GM12878 (cell line): ENCODE measurements around the gene LNPK. TPM values are rescaled to one million over a fixed set of nuclear protein-coding genes. Genes with fewer than 3 reads are reported as not detected.

Source experiments
- ATAC-seq: fragments of 200-7000 bp; cut with Tn5 transposase; 3 replicates; pipeline ENCODE4 v1.9.1; 2020; ENCODE audit warnings: mild to moderate bottlenecking, moderate library complexity
- BruUV-seq: library from RNA; stranded (reverse); fragments of 400-500 nt; replicated peaks from 2 replicates; lab custom pipeline; 2021; lab: Mats Ljungman, UMichigan
- CTCF ChIA-PET: fragments of 300-600 bp; sonication (Branson Sonifier 250); formaldehyde crosslinking; extraction: SDS; loops from one replicate; lab custom pipeline; 2021; ENCODE audit warnings: inconsistent platforms; lab: Yijun Ruan, JAX
- POLR2A ChIA-PET: fragments of 350-600 bp; formaldehyde crosslinking; extraction: SDS; loops from one replicate; lab custom pipeline; 2021; ENCODE audit warnings: inconsistent platforms; lab: Charles Lee
- RAD21 ChIA-PET: fragments of 300-600 bp; sonication (Branson Sonifier 250); formaldehyde crosslinking; loops from one replicate; lab custom pipeline; 2023; ENCODE audit warnings: antibody characterized with exemption; ENCODE audit not compliant: unreplicated experiment; lab: Charles Lee
- SMC1A ChIA-PET: fragments of 300-600 bp; sonication (Branson Sonifier 250); formaldehyde crosslinking; loops from one replicate; lab custom pipeline; 2023; ENCODE audit not compliant: unreplicated experiment, uncharacterized antibody; lab: Charles Lee
- DNase-seq: peaks from one replicate; pipeline ENCODE4 v3.0.0-alpha.2; 2011; ENCODE audit warnings: low read depth, low spot score
- FAIRE-seq: peaks from 3 replicates; lab custom pipeline; 2011; peaks lifted over from hg19 to GRCh38; lab: Jason Lieb, UNC
- H2AFZ ChIP-seq: 2 replicates; pipeline ENCODE4 v1.6.0; 2011; ENCODE audit warnings: low read depth, low read length, control low read depth; ENCODE audit not compliant: control insufficient read depth
- H3K27ac ChIP-seq: 2 replicates; pipeline ENCODE4 v1.5.1; 2011; ENCODE audit warnings: control low read depth; ENCODE audit not compliant: control insufficient read depth, insufficient read depth
- H3K27me3 ChIP-seq, 2 experiments: replicated peaks in 1 of 2; 2 replicates each; pipeline versions ENCODE4 v1.6.0 to v1.6.1; 2011; ENCODE audit warnings: low read length in 1 of 2; ENCODE audit not compliant: control insufficient read depth in 2 of 2, insufficient read depth in 2 of 2
- H3K36me3 ChIP-seq, 2 experiments: 2 replicates each; pipeline ENCODE4 v1.5.1; 2011; ENCODE audit warnings: low read length in 1 of 2; ENCODE audit not compliant: control insufficient read depth in 2 of 2, insufficient read depth in 2 of 2
- H3K4me1 ChIP-seq: 2 replicates; pipeline ENCODE4 v1.6.1; 2011; ENCODE audit warnings: mild to moderate bottlenecking, low read length, moderate library complexity, mixed read lengths; ENCODE audit not compliant: control insufficient read depth, insufficient read depth
- H3K4me2 ChIP-seq: 2 replicates; pipeline ENCODE4 v1.6.0; 2011; ENCODE audit warnings: control low read depth; ENCODE audit not compliant: control insufficient read depth, insufficient read depth
- H3K4me3 ChIP-seq: fragments of 200-600 bp; sonication (generic); 2 replicates; pipeline ENCODE4 v1.5.1; 2016
- H3K79me2 ChIP-seq: 2 replicates; pipeline ENCODE4 v1.6.0; 2011; ENCODE audit warnings: low read length; ENCODE audit not compliant: control insufficient read depth, insufficient read depth
- H3K9ac ChIP-seq: 2 replicates; pipeline ENCODE4 v1.8.0; 2011; ENCODE audit warnings: low read length, control low read depth, mixed read lengths; ENCODE audit not compliant: control insufficient read depth, insufficient read depth
- H3K9me3 ChIP-seq: replicated peaks from 3 replicates; pipeline ENCODE4 v1.5.1; 2011; ENCODE audit warnings: mild to moderate bottlenecking, low read length; ENCODE audit not compliant: control insufficient read depth, insufficient read depth
- H4K20me1 ChIP-seq: 2 replicates; pipeline ENCODE4 v1.6.0; 2011; ENCODE audit not compliant: control insufficient read depth, insufficient read depth
- BACH1 ChIP-seq: fragments of 450-650 bp; IDR thresholded peaks from 2 replicates; pipeline ENCODE4 v1.6.1; 2017; ENCODE audit warnings: mild to moderate bottlenecking, borderline replicate concordance
- CBFB ChIP-seq: IDR thresholded peaks from 2 replicates; pipeline ENCODE4 v1.6.1; 2016; ENCODE audit warnings: antibody characterized with exemption, low read depth
- CREB1 ChIP-seq: IDR thresholded peaks from 2 replicates; pipeline ENCODE4 v1.6.1; 2012; ENCODE audit warnings: low read depth, mild to moderate bottlenecking, inconsistent platforms
- HDGF ChIP-seq: fragments of 450-650 bp; IDR thresholded peaks from 2 replicates; pipeline ENCODE4 v1.6.1; 2016; ENCODE audit warnings: antibody characterized with exemption
- MXI1 ChIP-seq: fragments of 150-350 bp; IDR thresholded peaks from 2 replicates; pipeline ENCODE4 v1.6.1; 2011; ENCODE audit warnings: low read depth, mild to moderate bottlenecking, inconsistent platforms, low read length, improper control_type of control experiment
- MYB ChIP-seq: fragments of 150-350 bp; IDR thresholded peaks from 2 replicates; pipeline ENCODE4 v1.6.1; 2014; ENCODE audit warnings: mild to moderate bottlenecking, low read depth, low read length, borderline replicate concordance
- NRF1 ChIP-seq: conservative IDR thresholded peaks from 2 replicates; pipeline ENCODE4 v1.6.1; 2011; ENCODE audit warnings: mild to moderate bottlenecking, low read depth, low read length, improper control_type of control experiment
- PAX5 ChIP-seq: IDR thresholded peaks from 2 replicates; pipeline ENCODE4 v1.6.1; 2011; ENCODE audit warnings: low read depth, low read length, borderline replicate concordance
- POLR2A ChIP-seq: IDR thresholded peaks from 2 replicates; pipeline ENCODE4 v1.6.1; 2011; ENCODE audit warnings: low read depth, mild to moderate bottlenecking, low read length
- RB1 ChIP-seq: fragments of 450-650 bp; formaldehyde crosslinking; IDR thresholded peaks from 2 replicates; pipeline ENCODE4 v1.6.1; 2017; ENCODE audit warnings: mild to moderate bottlenecking, borderline replicate concordance
- SMC3 ChIP-seq: IDR thresholded peaks from 2 replicates; pipeline ENCODE4 v1.6.1; 2011; ENCODE audit warnings: low read length, improper control_type of control experiment, borderline replicate concordance
- STAT1 ChIP-seq: fragments of 450-650 bp; conservative IDR thresholded peaks from 2 replicates; pipeline ENCODE4 v1.6.1; 2014; ENCODE audit warnings: antibody characterized with exemption, mild to moderate bottlenecking
- ZNF207 ChIP-seq: fragments of 450-650 bp; IDR thresholded peaks from 2 replicates; pipeline ENCODE4 v1.6.1; 2014; ENCODE audit warnings: antibody characterized with exemption, mild to moderate bottlenecking, borderline replicate concordance
- WGBS: methylation state at CpG from one replicate; pipeline ENCODE4 v1.1.6; 2016; ENCODE audit warnings: low lambda C conversion rate; ENCODE audit not compliant: insufficient replicate concordance, insufficient coverage; ENCODE audit errors: missing lambda C conversion rate; 5-methylcytosine and 5-hydroxymethylcytosine counted together
- in situ Hi-C: fragments of 300-500 bp; cut with MboI; formaldehyde crosslinking; loops from 9 replicates; pipeline ENCODE4 v1.14.3; 2018; ENCODE audit warnings: mixed read lengths
- intact Hi-C: fragments of 100-400 bp; cut with micrococcal nuclease; formaldehyde crosslinking; loops from one replicate; pipeline ENCODE4 v1.14.2; 2022; ENCODE audit not compliant: unreplicated experiment
- polyA plus RNA-seq, 11 experiments: library from polyadenylated mRNA; depleted of rRNA in 4 of 11; unstranded in 6 of 11; stranded (reverse) in 5 of 11; fragments of >200 nt; fragmentation: Nextera tagmentation in 4 of 11; fragmentation: Illumina TruSeq in 1 of 11; extraction: Ambion mirVana in 4 of 11; extraction: Trizol in 1 of 11; gene quantifications; 1 replicate in 1 of 11; 2 replicates in 10 of 11; pipeline versions ENCODE4 v1.2.1 to v1.2.3, GENCODE V29; 2011 to 2016; ENCODE audit warnings: inconsistent platforms in 2 of 11, missing spikeins in 2 of 11, low read depth in 1 of 11
- total RNA-seq, 4 experiments: library from RNA; depleted of rRNA in 3 of 4; stranded (reverse); fragments of >200 nt in 3 of 4; fragmentation: Illumina TruSeq in 1 of 4; extraction: Trizol in 1 of 4; gene quantifications; 2 replicates each; pipeline versions ENCODE4 v1.2.1 to v1.2.3, GENCODE V29; 2013 to 2021
- TF ChIP-seq, protein P1 (sequence below): fragments of 450-650 bp; IDR thresholded peaks from 2 replicates; pipeline ENCODE4 v1.6.1; 2014; ENCODE audit warnings: mild to moderate bottlenecking
- TF ChIP-seq, protein P2 (sequence below): IDR thresholded peaks from 2 replicates; pipeline ENCODE4 v1.6.1; 2011; ENCODE audit warnings: mild to moderate bottlenecking, low read depth, low read length, moderate library complexity; ENCODE audit not compliant: insufficient replicate concordance

Gene LNPK
- total and polyA plus RNA-seq, 10 of the 15 experiments (the other 5 are each of a cell fraction or from before 2014, with no cell fraction given) = 3.2 to 30.0 (median 15.6) TPM

DNA sequence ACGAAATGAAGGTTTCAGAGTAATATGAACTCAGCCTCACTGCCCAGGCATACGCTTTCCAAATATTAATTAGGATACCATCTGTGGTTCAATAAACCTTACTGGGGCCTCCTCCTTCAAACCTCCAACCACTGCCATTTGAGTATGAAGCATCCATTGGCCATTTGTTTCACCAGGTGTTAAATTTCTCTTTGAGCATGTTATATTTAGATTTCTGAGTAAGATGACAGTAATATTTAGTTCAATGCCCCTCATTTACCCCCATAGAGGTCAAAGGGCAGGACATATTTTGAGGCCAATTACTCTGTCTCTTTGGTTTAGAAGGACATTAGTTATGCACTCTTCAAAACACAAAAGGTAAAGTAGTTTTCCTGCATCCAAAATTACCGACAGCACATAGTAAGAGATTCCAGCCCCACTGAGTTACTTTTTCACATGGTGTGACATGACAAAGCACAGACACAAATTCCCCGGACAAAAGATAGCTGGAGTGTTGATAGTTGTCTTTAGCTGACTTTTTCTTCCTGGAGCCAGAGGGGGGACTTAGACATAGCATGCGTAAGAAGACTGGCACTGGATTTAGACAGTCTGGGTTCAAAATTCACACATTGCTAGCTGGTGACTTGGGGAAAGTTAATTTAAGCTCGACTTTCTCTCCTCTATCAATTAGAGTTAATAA, 33.1 kb upstream of the LNPK start (continued):
- no peak for TF ChIP-seq NRF1

DNA sequence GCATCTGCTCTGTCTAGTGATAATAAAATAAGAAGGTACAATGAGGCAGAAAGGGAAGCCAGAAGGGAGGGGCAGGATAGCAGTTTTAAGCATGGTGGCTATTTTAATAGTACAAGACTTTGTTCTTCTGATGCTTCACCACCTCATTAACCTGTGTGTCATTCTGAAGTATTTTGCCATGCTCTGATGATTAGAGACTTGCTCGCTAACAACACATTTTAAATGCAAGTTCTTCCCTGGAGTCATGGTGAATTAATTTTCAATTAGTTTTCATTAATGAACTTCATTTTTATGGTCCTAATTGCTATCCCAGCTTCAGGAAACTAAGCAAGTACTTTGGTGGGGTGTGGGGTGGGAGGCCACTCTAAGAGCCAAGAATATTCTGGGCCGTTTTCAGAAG, 25.7 kb upstream of the LNPK start:
- H3K4me3 ChIP-seq = no peak overlapping the region
- no peak overlapping the region for H3K27ac ChIP-seq
- ChIA-PET RAD21 (no interaction called here), SMC1A (no interaction called here), CTCF (no interaction called here), POLR2A (no interaction called here)
- ATAC-seq (no peak), DNase-seq (no peak), FAIRE-seq (no peak)
- TF ChIP-seq MXI1 = no peak
- TF ChIP-seq CBFB = no peak
- in situ Hi-C loops (no loop called here), intact Hi-C loops (no loop called here)
- H3K9ac ChIP-seq = no peak overlapping the region
- no peak overlapping the region for H2AFZ ChIP-seq
- H3K9me3 ChIP-seq = no peaks in the 10 kb centered on the region
- no peaks in the 10 kb centered on the region for H4K20me1 ChIP-seq
- H3K4me1 ChIP-seq = no peaks in the 10 kb centered on the region
- H3K4me2 ChIP-seq = no peak overlapping the region
- WGBS = 0% methylated on average over 2 of the region's 2 CpGs
- peaks cover 0 to 3% of the 10 kb centered on the region in 2 experiments; a peak in 1 of 4 replicates for H3K27me3 ChIP-seq
- no peaks in the 10 kb centered on the region for H3K36me3 ChIP-seq
- no TSS peak for BruUV-seq
- H3K79me2 ChIP-seq = no peaks in the 10 kb centered on the region

DNA sequence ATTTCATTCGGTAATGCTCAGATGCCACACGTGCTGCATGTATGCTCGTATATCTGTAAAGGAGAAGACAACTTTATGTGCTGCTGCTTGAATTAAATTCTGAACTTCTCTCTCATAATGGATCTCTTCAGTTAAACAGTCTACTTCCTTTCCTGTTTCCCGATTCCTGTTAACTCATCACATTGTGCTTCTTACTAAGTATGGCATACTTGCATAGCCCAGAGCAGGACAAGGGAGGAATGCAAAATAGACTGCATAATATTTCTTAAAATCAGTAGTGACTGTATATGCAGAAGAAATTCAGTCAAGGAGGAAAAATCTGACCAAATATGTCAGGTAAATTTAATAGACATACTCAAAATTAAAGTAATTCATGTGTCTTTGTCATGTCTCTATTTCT, 23.9 kb upstream of the LNPK start:
- CTCF ChIA-PET = interaction anchor here (0.8 kb wide), 1 partner anchor 24 kb away, joined by 3 read pairs; the partner anchor contains the start of gene LNPK
- Histone ChIP-seq H3K4me1 (no peaks in the 10 kb centered on the region), H2AFZ (no peak overlapping the region), H4K20me1 (no peaks in the 10 kb centered on the region), H3K9ac (no peak overlapping the region), H3K36me3 (no peaks in the 10 kb centered on the region), H3K27ac (no peak overlapping the region), H3K27me3 (peaks cover 0 to 3% of the 10 kb centered on the region in 2 experiments; a peak in 1 of 4 replicates), H3K9me3 (no peaks in the 10 kb centered on the region), H3K4me3 (no peak overlapping the region), H3K79me2 (no peaks in the 10 kb centered on the region), H3K4me2 (no peak overlapping the region)
- no TSS peak for BruUV-seq
- 39% methylated on average over 4 of the region's 4 CpGs for WGBS
- in situ Hi-C loops (no loop called here), intact Hi-C loops (no loop called here)
- no peak for ATAC-seq
- SMC1A ChIA-PET = interaction anchor here (0.5 kb wide), 1 partner anchor 1397 kb away, joined by 3 read pairs; no protein-coding TSS in a partner anchor
- FAIRE-seq = no peak
- RAD21 ChIA-PET = no interaction called here
- DNase-seq = no peak
- POLR2A ChIA-PET = no interaction called here
- TF ChIP-seq POLR2A (no peak), MYB (no peak), BACH1 (no peak), STAT1 (no peak), ZNF207 (no peak), HDGF (no peak), SMC3 (no peak), RB1 (no peak), CREB1 (no peak), PAX5 (no peak)
- TF ChIP-seq, protein P1, sequence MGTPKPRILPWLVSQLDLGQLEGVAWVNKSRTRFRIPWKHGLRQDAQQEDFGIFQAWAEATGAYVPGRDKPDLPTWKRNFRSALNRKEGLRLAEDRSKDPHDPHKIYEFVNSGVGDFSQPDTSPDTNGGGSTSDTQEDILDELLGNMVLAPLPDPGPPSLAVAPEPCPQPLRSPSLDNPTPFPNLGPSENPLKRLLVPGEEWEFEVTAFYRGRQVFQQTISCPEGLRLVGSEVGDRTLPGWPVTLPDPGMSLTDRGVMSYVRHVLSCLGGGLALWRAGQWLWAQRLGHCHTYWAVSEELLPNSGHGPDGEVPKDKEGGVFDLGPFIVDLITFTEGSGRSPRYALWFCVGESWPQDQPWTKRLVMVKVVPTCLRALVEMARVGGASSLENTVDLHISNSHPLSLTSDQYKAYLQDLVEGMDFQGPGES = no peak
- TF ChIP-seq, protein P2, sequence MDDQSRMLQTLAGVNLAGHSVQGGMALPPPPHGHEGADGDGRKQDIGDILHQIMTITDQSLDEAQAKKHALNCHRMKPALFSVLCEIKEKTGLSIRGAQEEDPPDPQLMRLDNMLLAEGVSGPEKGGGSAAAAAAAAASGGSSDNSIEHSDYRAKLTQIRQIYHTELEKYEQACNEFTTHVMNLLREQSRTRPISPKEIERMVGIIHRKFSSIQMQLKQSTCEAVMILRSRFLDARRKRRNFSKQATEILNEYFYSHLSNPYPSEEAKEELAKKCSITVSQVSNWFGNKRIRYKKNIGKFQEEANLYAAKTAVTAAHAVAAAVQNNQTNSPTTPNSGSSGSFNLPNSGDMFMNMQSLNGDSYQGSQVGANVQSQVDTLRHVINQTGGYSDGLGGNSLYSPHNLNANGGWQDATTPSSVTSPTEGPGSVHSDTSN = no peak
